Activated naive CD8-positive, alpha-beta T cell treated with anti-CD3 and anti-CD28 coated beads, Interleukin-2, amount 50 U/mL, for 24 hours (primary cell): ENCODE data around the gene ORM2.
A peak's percentile ranks its signal among the peaks of the same experiment; 100 is the strongest.

Experiments
- ATAC-seq: fragments of 150-1000 bp; cut with Tn5 transposase; one replicate; pipeline ENCODE4 v1.10.0; 2021
- DNase-seq: peaks from one replicate; pipeline ENCODE4 v3.0.0; 2021
- H3K27ac Mint-ChIP-seq: one replicate; pipeline ENCODE4 v1.8.0; 2021; ENCODE audit warnings: mild to moderate bottlenecking, mixed read lengths
- H3K27me3 Mint-ChIP-seq: one replicate; pipeline ENCODE4 v1.8.0; 2021; ENCODE audit warnings: mixed read lengths
- H3K36me3 Mint-ChIP-seq: one replicate; pipeline ENCODE4 v1.8.0; 2021; ENCODE audit warnings: low read depth, mixed read lengths
- H3K4me1 Mint-ChIP-seq: one replicate; pipeline ENCODE4 v1.8.0; 2021; ENCODE audit warnings: mixed read lengths
- H3K4me3 Mint-ChIP-seq: one replicate; pipeline ENCODE4 v1.8.0; 2021; ENCODE audit warnings: mild to moderate bottlenecking, moderate library complexity, mixed read lengths
- H3K9me3 Mint-ChIP-seq: one replicate; pipeline ENCODE4 v1.8.0; 2021; ENCODE audit warnings: mixed read lengths

ORM2 gene

DNA sequence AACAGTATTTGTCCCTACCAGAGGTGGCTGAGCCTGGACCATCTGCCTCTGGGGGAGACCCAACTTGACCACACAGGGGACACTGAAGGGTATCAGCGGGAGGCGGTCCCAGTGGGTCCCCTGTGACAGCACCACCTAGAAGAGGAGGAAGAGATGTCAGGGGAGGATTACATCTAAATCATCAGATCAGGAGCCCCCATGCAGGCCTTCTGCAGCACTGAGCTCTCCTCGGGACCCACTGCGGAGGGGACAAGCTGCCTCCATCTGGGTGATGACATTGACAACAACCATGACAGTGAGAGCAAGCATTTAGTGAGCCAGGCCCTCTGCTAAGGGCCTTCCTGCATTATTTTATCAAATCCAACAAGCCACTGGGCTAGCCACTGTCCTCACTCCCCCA is 12.3 kb downstream of the ORM2 start:
- no peaks in the 10 kb centered on the region for H3K27me3 Mint-ChIP-seq
- no peak for ATAC-seq
- H3K4me3 Mint-ChIP-seq = no peak overlapping the region
- H3K36me3 Mint-ChIP-seq = peaks cover 75% of the 10 kb centered on the region
- no peak for DNase-seq
- H3K4me1 Mint-ChIP-seq = peaks cover 26% of the 10 kb centered on the region
- no peaks in the 10 kb centered on the region for H3K9me3 Mint-ChIP-seq
- H3K27ac Mint-ChIP-seq = peak overlapping the region; percentile 10

DNA sequence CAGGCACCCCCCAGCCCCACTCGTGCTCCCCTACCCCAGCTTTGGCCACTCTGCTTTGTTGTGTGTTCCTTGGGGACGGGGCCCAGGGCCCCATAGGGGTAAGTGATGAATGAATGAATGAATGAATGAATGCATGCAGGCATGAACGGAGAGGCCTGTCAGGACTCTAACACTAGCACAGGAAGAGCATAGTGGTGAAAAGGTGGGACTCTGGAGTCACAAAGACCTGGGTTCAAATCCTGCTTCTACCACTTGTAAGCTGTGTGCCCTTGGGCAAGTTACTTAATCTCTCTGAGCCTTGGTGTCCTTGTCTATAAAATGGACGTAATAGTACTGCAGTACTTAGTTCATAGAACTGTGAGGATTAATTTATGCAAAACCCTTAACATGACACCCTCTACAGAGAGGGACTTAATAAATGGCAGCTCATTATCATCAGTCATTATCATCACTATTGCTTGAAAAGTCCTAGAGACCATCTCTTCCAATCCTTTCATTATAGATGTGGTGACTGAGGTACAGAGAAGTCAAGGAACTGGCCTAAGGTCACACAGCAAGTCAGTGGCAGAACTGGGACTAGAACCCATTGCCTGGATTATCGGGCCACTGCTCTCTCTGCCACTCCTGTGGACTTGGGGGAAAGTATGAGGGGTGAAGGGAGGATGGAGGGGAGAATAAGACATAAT is 13.2 kb downstream of the ORM2 start:
- DNase-seq = no peak
- peak overlapping the region; percentile 23 for H3K27ac Mint-ChIP-seq
- H3K27me3 Mint-ChIP-seq = no peaks in the 10 kb centered on the region
- peaks cover 34% of the 10 kb centered on the region for H3K4me1 Mint-ChIP-seq
- no peak overlapping the region for H3K4me3 Mint-ChIP-seq
- H3K36me3 Mint-ChIP-seq = peaks cover 74% of the 10 kb centered on the region
- no peaks in the 10 kb centered on the region for H3K9me3 Mint-ChIP-seq
- ATAC-seq = no peak

DNA sequence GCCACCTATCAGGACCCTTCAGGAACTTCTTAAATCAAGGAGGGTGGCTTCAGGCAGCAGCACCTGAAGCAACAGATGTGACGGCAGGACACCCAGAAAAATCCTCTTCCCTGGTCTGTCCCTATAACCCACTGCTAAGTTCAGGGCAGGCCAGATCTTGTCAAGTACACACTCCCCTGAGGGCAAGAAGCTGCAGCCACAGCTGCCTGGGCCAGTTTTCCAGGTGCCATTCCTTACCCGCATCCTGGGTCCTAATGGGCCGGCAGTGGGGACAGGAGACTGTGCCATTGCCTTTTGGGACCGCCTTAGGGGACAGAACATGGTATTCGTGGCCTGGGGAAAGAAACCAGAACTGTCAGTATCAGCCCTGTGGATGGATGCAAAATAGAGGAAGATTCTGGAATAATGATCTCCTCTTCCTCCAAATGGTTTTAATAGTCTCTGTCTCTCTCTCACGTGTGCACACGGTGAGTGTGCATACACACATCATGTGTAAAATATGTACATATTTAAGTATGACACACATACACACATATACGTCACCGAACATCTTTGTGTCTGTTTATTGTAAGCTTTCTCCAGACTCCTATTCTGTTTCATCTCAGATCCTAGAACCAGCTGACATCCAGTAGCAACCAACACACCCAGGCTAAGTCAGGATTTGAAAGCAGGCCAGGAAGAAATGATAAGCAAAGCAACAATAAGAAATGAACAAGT is 14.0 kb downstream of the ORM2 start:
- Mint-ChIP-seq H3K9me3 (no peaks in the 10 kb centered on the region), H3K4me3 (no peak overlapping the region), H3K27me3 (no peaks in the 10 kb centered on the region), H3K36me3 (peaks cover 78% of the 10 kb centered on the region), H3K27ac (peak overlapping the region; percentile 35), H3K4me1 (peaks cover 41% of the 10 kb centered on the region)
- no peak for ATAC-seq
- DNase-seq = no peak

DNA sequence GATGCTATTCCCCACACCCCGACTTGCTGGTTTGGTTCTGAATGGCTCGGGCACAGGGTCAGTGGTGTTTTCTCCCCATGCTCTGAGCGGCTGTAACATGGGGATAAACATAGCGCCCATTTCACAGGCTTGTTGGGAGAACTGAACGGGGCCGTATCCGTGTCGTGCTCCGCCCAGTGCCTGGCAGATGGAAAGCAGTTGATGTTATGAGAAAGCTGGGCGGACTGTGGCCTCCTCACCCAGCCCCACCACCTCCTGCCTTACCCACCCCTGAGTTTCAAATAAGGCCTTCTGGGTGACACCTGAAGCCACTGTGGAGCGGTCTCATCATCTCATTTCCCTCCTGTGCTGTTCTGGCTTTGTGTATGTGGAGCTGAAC is 14.5 kb downstream of the ORM2 start:
- Mint-ChIP-seq H3K27me3 (no peaks in the 10 kb centered on the region), H3K36me3 (peaks cover 76% of the 10 kb centered on the region), H3K27ac (peak overlapping the region; percentile 57), H3K9me3 (no peaks in the 10 kb centered on the region), H3K4me1 (peaks cover 42% of the 10 kb centered on the region), H3K4me3 (no peak overlapping the region)
- ATAC-seq (no peak), DNase-seq (no peak)

DNA sequence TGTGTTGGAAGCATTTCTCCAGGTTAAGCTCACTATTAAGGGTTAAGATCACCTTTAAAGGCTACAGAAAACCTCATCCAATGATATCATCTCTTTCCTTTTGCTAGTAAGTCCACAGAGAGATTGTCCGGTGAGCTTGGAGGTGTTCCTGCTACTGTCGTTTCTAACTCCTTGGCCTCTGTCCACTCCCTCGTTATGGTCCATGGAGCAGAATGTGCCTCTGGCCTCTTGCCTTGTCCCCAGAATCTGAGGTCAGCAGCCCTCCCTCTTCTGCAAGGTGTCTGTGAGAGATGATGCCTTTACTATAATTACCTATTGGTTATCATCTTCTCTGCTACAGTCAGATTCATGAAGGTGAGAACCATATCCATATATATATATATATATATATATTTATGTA is 15.0 kb downstream of the ORM2 start:
- H3K36me3 Mint-ChIP-seq = peaks cover 81% of the 10 kb centered on the region

DNA sequence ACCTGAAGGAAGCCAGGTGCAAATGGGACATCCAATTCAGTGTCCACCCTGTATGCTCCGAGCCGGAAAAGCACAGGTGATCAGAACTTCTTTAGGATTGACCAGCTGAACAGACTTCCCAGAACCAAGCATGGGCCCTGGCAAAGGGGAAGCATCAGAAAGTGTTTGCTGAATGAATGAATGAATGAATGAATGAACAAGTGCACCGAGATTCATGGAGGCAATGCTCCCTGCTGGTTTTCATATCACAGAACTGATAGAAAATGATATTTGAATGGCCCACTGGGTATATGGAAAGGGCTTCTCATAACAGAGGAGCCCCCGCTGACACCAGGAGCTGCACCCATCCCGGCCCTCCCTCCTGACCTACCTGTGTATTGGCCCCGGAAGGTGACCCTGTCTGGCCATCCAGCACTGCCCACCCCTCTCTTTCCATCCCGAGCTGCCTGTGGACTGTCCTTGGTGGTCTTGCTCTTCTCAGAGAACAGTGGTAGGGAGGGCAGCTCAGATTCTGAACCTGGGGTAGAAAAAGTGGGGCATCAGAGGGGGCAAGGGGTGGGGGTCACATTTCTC is 15.9 kb downstream of the ORM2 start:
- peak overlapping the region; percentile 86 for H3K27ac Mint-ChIP-seq
- H3K9me3 Mint-ChIP-seq = no peaks in the 10 kb centered on the region
- H3K36me3 Mint-ChIP-seq = peaks cover 83% of the 10 kb centered on the region
- H3K4me3 Mint-ChIP-seq = no peak overlapping the region
- ATAC-seq (no peak), DNase-seq (no peak)
- no peaks in the 10 kb centered on the region for H3K27me3 Mint-ChIP-seq
- H3K4me1 Mint-ChIP-seq = peaks cover 48% of the 10 kb centered on the region

More for the DNA sequence above, 15.0 kb downstream of the ORM2 start:
- no peak for DNase-seq
- ATAC-seq = no peak
- H3K4me3 Mint-ChIP-seq = no peak overlapping the region
- no peaks in the 10 kb centered on the region for H3K27me3 Mint-ChIP-seq
- H3K9me3 Mint-ChIP-seq = no peaks in the 10 kb centered on the region
- peaks cover 43% of the 10 kb centered on the region for H3K4me1 Mint-ChIP-seq
- peak overlapping the region; percentile 57 for H3K27ac Mint-ChIP-seq

DNA sequence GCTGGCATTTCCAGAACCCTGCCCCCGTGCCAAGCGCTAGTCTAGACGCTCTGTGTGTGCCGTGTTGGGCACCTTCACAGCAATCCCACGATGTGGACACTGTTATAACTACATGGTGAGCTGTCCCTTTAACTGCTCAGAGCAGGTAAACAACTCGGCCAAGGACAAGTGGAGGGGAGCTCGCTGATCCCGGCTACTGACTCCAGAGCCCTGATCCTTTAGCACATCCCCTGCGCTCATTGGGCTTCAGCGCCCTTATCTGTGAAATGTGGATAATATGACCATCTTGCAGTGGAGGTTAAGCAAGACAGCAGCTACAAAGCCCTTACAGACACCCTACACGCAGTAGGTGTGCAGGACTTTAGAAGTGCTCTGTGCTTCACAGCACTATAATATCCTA is 16.5 kb downstream of the ORM2 start:
- no peaks in the 10 kb centered on the region for H3K9me3 Mint-ChIP-seq
- peaks cover 83% of the 10 kb centered on the region for H3K36me3 Mint-ChIP-seq
- ATAC-seq (no peak), DNase-seq (no peak)
- H3K27me3 Mint-ChIP-seq = no peaks in the 10 kb centered on the region
- peak overlapping the region; percentile 86 for H3K27ac Mint-ChIP-seq
- no peak overlapping the region for H3K4me3 Mint-ChIP-seq
- H3K4me1 Mint-ChIP-seq = peaks cover 53% of the 10 kb centered on the region

DNA sequence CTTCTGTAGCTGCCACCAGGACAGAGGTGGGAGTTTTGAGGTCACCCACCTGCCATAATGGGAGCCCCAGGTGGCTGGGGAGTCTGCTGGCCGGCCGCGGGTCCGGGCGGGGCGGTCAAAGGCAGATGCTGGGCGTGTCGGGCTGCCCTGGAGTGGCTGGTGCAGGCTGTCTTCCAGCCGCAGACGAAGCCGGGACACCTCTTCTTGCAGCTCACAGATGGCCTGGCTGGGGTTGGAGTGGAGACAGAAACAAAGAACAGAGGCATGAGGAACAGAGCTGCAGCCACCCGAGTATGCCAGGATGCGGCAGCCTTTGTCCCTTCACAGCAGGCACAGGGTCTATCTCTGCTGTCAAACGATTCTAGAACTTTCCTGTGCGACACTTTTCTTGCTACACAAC is 18.0 kb downstream of the ORM2 start:
- no peaks in the 10 kb centered on the region for H3K27me3 Mint-ChIP-seq
- DNase-seq (no peak), ATAC-seq (no peak)
- H3K36me3 Mint-ChIP-seq = peaks cover 80% of the 10 kb centered on the region
- peaks cover 65% of the 10 kb centered on the region for H3K4me1 Mint-ChIP-seq
- no peak overlapping the region for H3K4me3 Mint-ChIP-seq
- no peaks in the 10 kb centered on the region for H3K9me3 Mint-ChIP-seq
- peak overlapping the region; percentile 93 for H3K27ac Mint-ChIP-seq

DNA sequence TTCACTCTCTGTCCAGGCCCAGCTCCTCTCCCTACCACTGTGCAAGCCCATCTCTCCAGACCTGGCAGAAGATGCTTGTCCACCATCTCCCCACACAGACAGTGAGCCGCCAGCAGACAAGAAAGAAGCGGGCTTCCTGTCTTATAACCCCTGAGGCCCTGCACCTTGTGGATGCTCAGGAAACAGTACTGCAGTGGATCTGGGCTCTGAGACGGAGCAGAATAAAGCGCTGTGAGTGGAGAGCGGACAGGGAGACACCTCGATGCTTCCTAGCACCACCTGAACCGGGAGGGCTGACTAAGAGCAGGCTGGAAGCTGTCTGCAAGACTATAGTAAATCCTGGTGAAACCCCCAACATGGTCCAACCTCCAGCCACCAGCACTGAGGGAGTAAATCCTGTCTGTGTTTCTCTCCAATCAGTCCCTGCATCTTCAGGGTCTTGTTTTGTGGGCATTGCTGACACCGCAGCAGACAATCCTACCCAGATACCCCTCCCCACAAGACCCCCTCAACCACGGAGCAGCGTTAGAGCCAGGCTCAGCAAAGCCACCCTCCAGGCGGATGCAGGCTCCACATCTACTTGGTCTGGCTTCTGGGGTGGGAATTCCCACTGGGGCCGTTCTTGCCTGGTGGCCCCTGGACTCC is 18.7 kb downstream of the ORM2 start:
- H3K4me1 Mint-ChIP-seq = peaks cover 72% of the 10 kb centered on the region
- ATAC-seq (no peak), DNase-seq (no peak)
- no peaks in the 10 kb centered on the region for H3K27me3 Mint-ChIP-seq
- no peaks in the 10 kb centered on the region for H3K9me3 Mint-ChIP-seq
- peak overlapping the region; percentile 93 for H3K27ac Mint-ChIP-seq
- peak overlapping the region; percentile 55 for H3K4me3 Mint-ChIP-seq
- peaks cover 80% of the 10 kb centered on the region for H3K36me3 Mint-ChIP-seq

DNA sequence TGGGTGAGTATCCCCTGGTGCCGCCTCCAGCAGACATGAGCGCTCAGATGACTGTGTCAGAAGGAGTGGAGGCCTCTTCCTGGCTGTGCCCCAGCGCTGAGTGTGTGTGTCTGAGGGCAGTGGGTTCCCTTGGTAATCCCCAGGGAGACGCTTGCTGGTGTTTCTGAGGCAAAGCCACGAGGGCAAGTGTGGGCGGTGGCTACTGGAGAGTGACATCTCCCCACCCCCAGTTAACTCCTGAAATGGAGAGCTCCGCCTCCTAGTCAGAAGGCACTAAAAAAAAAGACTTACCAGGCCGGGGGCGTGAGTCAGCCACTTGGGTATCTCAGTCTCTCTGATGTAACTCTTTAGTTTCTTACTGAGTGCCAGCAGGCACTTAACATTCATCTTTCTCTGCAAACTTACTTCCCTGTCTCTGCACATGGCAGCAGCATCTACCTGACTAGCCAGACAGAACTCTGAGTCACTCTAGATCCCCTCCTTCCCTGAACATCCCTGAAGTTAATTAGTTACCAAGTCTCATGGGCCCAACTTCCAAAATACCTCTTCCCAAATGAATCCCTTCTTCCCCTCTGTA is 19.3 kb downstream of the ORM2 start:
- Mint-ChIP-seq H3K36me3 (peaks cover 78% of the 10 kb centered on the region), H3K27me3 (no peaks in the 10 kb centered on the region), H3K9me3 (no peaks in the 10 kb centered on the region), H3K4me3 (peak overlapping the region; percentile 55), H3K27ac (peak overlapping the region; percentile 93), H3K4me1 (peaks cover 76% of the 10 kb centered on the region)
- peak; percentile 93 for DNase-seq
- peak; percentile 96 for ATAC-seq

DNA sequence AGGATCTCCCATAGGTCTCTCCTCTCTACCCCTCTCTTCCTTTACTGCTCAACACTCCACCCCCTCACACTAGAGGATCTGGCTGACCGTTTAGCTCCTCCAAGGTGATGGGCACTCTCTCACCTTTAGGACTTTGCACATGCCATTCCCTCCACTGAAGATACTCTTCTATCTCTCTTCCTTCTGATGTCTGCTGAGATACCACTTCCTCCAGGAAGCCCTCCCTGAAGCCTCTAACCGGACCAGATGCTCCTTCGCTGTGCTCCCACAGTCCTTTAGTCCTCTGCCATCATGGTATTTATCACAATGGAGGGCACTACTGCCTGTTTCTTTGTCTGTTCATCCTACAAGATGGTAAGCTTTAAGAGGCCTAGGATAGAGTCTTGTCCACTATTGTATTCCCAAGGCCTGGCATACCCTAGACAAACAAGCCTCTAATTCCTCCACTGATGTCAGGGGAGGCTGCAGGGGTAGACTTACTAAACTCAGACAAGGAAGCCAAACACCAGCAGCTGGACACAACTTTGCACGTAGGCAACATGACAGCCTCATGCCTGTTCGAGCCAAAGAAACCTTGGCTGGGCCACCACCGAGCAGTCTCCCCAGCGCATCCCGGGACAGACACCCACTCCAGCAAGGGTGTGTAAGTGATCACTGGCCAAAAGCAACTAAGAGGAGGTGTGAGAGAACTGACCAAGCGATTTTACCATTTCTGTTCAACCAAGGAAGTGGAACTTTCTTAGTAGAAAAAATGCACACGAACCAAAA is 20.2 kb downstream of the ORM2 start:
- Mint-ChIP-seq H3K4me1 (peaks cover 79% of the 10 kb centered on the region), H3K36me3 (peaks cover 74% of the 10 kb centered on the region), H3K9me3 (no peaks in the 10 kb centered on the region), H3K27ac (peak overlapping the region; percentile 93), H3K27me3 (no peaks in the 10 kb centered on the region), H3K4me3 (peak overlapping the region; percentile 55)
- ATAC-seq = no peak
- no peak for DNase-seq

DNA sequence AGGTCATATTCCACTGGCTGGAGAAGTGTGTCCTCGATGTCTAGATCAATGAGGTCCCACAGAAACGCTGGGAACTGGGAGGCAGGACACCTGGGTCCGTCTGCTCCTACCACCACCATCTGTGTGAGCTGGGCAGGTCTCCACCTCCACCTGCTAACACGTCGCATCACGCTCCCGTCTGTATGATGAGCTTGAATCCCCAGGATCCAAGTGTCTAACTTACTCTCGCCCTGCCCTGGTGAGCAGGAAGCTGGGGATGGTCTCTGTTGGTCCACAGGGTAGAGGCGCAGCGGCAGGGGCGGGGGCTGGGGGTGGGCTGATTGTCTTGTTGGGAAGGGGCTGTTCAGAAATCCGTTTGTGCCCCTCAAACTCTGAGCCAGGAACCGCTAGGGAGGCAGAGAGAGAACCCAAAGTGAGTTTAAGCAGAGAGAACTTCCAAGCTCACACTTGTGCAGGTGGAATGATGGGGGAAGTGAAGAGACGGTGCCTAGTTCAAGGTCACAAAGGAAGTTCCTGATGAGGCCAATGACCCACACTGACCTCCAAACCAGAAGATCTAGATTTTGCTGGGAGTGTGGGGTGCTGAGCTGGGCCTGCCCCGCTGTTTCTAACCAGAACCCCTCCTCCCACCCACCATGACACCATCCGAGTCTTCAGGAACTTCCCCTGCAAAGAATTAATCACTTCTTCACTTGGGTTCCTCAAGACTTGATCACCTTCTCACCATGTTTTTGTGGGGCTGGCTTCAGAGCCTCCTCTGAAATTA is 21.1 kb downstream of the ORM2 start:
- Mint-ChIP-seq H3K9me3 (no peaks in the 10 kb centered on the region), H3K27ac (peak overlapping the region; percentile 93), H3K4me1 (peaks cover 77% of the 10 kb centered on the region), H3K27me3 (no peaks in the 10 kb centered on the region), H3K4me3 (no peak overlapping the region), H3K36me3 (peaks cover 71% of the 10 kb centered on the region)
- ATAC-seq = no peak
- no peak for DNase-seq

DNA sequence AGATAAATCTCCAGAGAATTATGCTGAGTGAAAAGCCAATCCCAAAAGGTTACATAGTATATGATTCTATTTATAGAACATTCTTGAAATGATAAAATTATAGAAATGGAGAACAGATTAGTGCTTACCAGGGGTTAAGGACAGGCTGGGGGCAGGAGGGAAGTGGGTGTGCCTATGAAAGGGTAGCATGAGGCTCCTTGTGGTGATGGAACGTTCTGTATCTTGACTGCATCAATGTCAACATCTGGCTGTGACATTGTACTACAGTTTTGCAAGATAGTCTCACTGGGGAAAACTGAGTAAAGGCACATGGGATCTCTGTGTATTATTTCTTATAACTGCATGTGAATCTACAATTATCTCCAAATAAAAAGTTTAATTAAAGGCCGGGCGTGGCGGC is 22.3 kb downstream of the ORM2 start:
- no peaks in the 10 kb centered on the region for H3K9me3 Mint-ChIP-seq
- no peaks in the 10 kb centered on the region for H3K27me3 Mint-ChIP-seq
- no peak for DNase-seq
- peaks cover 66% of the 10 kb centered on the region for H3K36me3 Mint-ChIP-seq
- peak overlapping the region; percentile 19 for H3K27ac Mint-ChIP-seq
- no peak for ATAC-seq
- H3K4me1 Mint-ChIP-seq = peaks cover 71% of the 10 kb centered on the region
- H3K4me3 Mint-ChIP-seq = no peak overlapping the region
